HEK293 (cell line): ENCODE measurements around the gene ZNF593OS.

Source experiments
- CTCF ChIA-PET: fragments of 350-600 bp; formaldehyde crosslinking; extraction: SDS; loops from one replicate; lab custom pipeline; 2021; ENCODE audit warnings: antibody characterized with exemption; lab: Yijun Ruan, JAX
- POLR2A ChIA-PET: fragments of 300-600 bp; formaldehyde crosslinking; extraction: SDS; loops from one replicate; lab custom pipeline; 2020; ENCODE audit warnings: antibody characterized with exemption, inconsistent platforms; lab: Yijun Ruan, JAX
- H3K27ac ChIP-seq: fragments of 200-500 bp; sonication (Bioruptor generic); 2 replicates; pipeline ENCODE4 v1.5.1; 2014; ENCODE audit warnings: low read depth, low read length, control low read depth, inconsistent platforms; ENCODE audit errors: extremely low read depth
- H3K36me3 ChIP-seq, 2 experiments: fragments of 200-500 bp in 1 of 2; sonication (Bioruptor generic) in 1 of 2; 1 replicate in 1 of 2; 2 replicates in 1 of 2; pipeline ENCODE4 v1.5.1; 2014 to 2017; ENCODE audit warnings: inconsistent platforms in 2 of 2, low read length in 2 of 2; ENCODE audit not compliant: control insufficient read depth in 2 of 2, insufficient read depth in 1 of 2
- H3K4me1 ChIP-seq: fragments of 200-500 bp; sonication (Bioruptor generic); 2 replicates; pipeline ENCODE4 v1.5.1; 2014; ENCODE audit warnings: mild to moderate bottlenecking, low read length, inconsistent platforms; ENCODE audit not compliant: control insufficient read depth, insufficient read depth
- H3K4me3 ChIP-seq: 2 replicates; pipeline ENCODE4 v1.5.1; 2011; ENCODE audit warnings: low read depth, mild to moderate bottlenecking, control low read depth, low read length, moderate library complexity
- H3K9me3 ChIP-seq: fragments of 200-500 bp; sonication (Bioruptor generic); 2 replicates; pipeline ENCODE4 v1.5.1; 2014; ENCODE audit warnings: low read depth, low read length, inconsistent platforms; ENCODE audit not compliant: control insufficient read depth, insufficient read depth
- BCL11B ChIP-seq: fragments of 450-650 bp; formaldehyde crosslinking; IDR thresholded peaks from 2 replicates; pipeline ENCODE4 v1.5.1; 2016; ENCODE audit warnings: low read depth, missing biosample characterization, missing genetic modification characterization
- HOXA7 ChIP-seq: sonication (generic); formaldehyde crosslinking; IDR thresholded peaks from 2 replicates; pipeline ENCODE4 v1.8.1; 2022; ENCODE audit warnings: missing genetic modification reagents, borderline replicate concordance
- HOXC10 ChIP-seq: sonication (generic); formaldehyde crosslinking; IDR thresholded peaks from 2 replicates; pipeline ENCODE4 v1.8.1; 2023; ENCODE audit warnings: mild to moderate bottlenecking, missing genetic modification reagents
- RBAK ChIP-seq: fragments of 450-650 bp; formaldehyde crosslinking; IDR thresholded peaks from 2 replicates; pipeline ENCODE4 v1.5.1; 2016; ENCODE audit warnings: missing biosample characterization, missing genetic modification characterization
- YY1 ChIP-seq: fragments of 450-650 bp; formaldehyde crosslinking; IDR thresholded peaks from 2 replicates; pipeline ENCODE4 v1.5.1; 2018; ENCODE audit warnings: missing biosample characterization, missing genetic modification characterization
- ZBTB17 ChIP-seq: fragments of 450-650 bp; formaldehyde crosslinking; IDR thresholded peaks from 2 replicates; pipeline ENCODE4 v1.5.1; 2016; ENCODE audit warnings: missing biosample characterization, missing genetic modification characterization
- ZBTB20 ChIP-seq: fragments of 450-650 bp; formaldehyde crosslinking; IDR thresholded peaks from 2 replicates; pipeline ENCODE4 v1.5.1; 2016; ENCODE audit warnings: missing biosample characterization, missing genetic modification characterization
- ZNF10 ChIP-seq: fragments of 450-650 bp; formaldehyde crosslinking; IDR thresholded peaks from 2 replicates; pipeline ENCODE4 v1.5.1; 2017; ENCODE audit warnings: missing biosample characterization, missing genetic modification characterization
- ZNF138 ChIP-seq: fragments of 450-650 bp; formaldehyde crosslinking; IDR thresholded peaks from 2 replicates; pipeline ENCODE4 v1.5.1; 2016; ENCODE audit warnings: missing biosample characterization, missing genetic modification characterization, borderline replicate concordance
- ZNF292 ChIP-seq: fragments of 450-650 bp; formaldehyde crosslinking; IDR thresholded peaks from 2 replicates; pipeline ENCODE4 v1.5.1; 2016; ENCODE audit warnings: low read depth, missing biosample characterization, missing genetic modification characterization, borderline replicate concordance
- ZNF302 ChIP-seq: fragments of 450-650 bp; formaldehyde crosslinking; IDR thresholded peaks from 2 replicates; pipeline ENCODE4 v1.5.1; 2016; ENCODE audit warnings: missing biosample characterization, missing genetic modification characterization, low read depth
- ZNF341 ChIP-seq: fragments of 450-650 bp; formaldehyde crosslinking; IDR thresholded peaks from 2 replicates; pipeline ENCODE4; 2016; ENCODE audit warnings: low read depth, missing biosample characterization, missing genetic modification characterization
- ZNF354C ChIP-seq: fragments of 450-650 bp; formaldehyde crosslinking; IDR thresholded peaks from 2 replicates; pipeline ENCODE4 v1.5.1; 2016; ENCODE audit warnings: missing biosample characterization, missing genetic modification characterization, low read depth, borderline replicate concordance
- ZNF530 ChIP-seq: fragments of 450-650 bp; formaldehyde crosslinking; IDR thresholded peaks from 2 replicates; pipeline ENCODE4 v1.5.1; 2016; ENCODE audit warnings: low read depth, missing biosample characterization, missing genetic modification characterization
- ZNF600 ChIP-seq: fragments of 450-650 bp; formaldehyde crosslinking; IDR thresholded peaks from 2 replicates; pipeline ENCODE4 v1.5.1; 2016; ENCODE audit warnings: missing biosample characterization, missing genetic modification characterization
- ZNF629 ChIP-seq: fragments of 450-650 bp; formaldehyde crosslinking; IDR thresholded peaks from 2 replicates; pipeline ENCODE4 v1.5.1; 2017; ENCODE audit warnings: missing biosample characterization, missing genetic modification characterization
- ZNF707 ChIP-seq: fragments of 450-650 bp; formaldehyde crosslinking; IDR thresholded peaks from 2 replicates; pipeline ENCODE4 v1.5.1; 2016; ENCODE audit warnings: missing biosample characterization, missing genetic modification characterization
- ZNF785 ChIP-seq: fragments of 450-650 bp; formaldehyde crosslinking; IDR thresholded peaks from 2 replicates; pipeline ENCODE4 v1.5.1; 2016; ENCODE audit warnings: missing biosample characterization, missing genetic modification characterization
- ZNF791 ChIP-seq: fragments of 450-650 bp; formaldehyde crosslinking; IDR thresholded peaks from 2 replicates; pipeline ENCODE4 v1.5.1; 2016; ENCODE audit warnings: missing biosample characterization, missing genetic modification characterization
- TF ChIP-seq, protein P1 (sequence below): fragments of 450-650 bp; formaldehyde crosslinking; IDR thresholded peaks from 2 replicates; pipeline ENCODE4 v1.5.1; 2017; ENCODE audit warnings: missing biosample characterization, missing genetic modification characterization
- TF ChIP-seq, protein P2 (sequence below): fragments of 450-650 bp; formaldehyde crosslinking; IDR thresholded peaks from 2 replicates; pipeline ENCODE4 v1.5.1; 2016; ENCODE audit warnings: missing biosample characterization, missing genetic modification characterization
- TF ChIP-seq, protein P3 (sequence below): fragments of 450-650 bp; formaldehyde crosslinking; IDR thresholded peaks from 2 replicates; pipeline ENCODE4 v1.5.1; 2017; ENCODE audit warnings: missing biosample characterization, missing genetic modification characterization
- TF ChIP-seq, protein P4 (sequence below): fragments of 450-650 bp; formaldehyde crosslinking; IDR thresholded peaks from 2 replicates; pipeline ENCODE4 v1.5.1; 2016; ENCODE audit warnings: missing biosample characterization, missing genetic modification characterization
- TF ChIP-seq, protein P5 (sequence below): fragments of 450-650 bp; formaldehyde crosslinking; IDR thresholded peaks from 2 replicates; pipeline ENCODE4 v1.5.1; 2016; ENCODE audit warnings: missing biosample characterization, missing genetic modification characterization

The ZNF593OS gene

DNA sequence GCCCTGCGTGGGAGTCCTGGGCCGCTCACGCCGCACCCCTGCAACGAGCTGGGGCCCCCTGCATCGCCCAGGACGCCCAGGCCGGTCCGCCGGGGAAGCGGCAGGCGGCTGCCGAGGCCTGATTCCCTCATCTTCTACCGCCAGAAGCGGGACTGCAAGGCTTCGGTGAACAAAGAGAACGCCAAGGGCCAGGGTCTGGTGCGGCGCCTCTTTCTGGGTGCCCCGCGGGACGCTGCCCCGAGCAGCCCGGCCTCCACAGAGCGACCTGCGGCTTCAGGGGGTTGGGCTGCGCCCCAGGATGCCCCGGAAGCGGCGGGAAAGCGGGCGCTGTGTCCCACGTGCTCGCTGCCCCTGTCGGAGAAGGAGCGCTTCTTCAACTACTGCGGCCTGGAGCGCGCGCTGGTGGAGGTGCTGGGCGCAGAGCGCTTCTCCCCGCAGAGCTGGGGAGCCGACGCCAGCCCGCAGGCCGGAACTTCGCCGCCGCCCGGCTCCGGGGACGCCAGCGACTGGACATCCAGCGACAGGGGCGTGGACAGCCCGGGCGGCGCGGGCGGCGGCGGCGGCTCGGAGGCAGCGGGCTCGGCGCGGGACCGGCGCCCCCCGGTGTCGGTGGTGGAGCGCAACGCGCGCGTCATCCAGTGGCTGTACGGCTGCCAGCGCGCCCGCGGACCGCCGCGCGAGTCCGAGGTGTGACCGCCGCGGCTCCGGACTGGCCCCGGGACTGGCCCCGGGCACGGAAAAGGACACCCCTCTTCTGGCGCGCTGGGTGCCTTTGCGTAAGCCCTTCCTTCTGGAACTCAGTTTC lies 10.0 kb downstream of the ZNF593OS start (continued):
- no peak for TF ChIP-seq ZNF791
- TF ChIP-seq ZNF292 (tag by site-specific recombination) = no peak
- TF ChIP-seq, protein P1, sequence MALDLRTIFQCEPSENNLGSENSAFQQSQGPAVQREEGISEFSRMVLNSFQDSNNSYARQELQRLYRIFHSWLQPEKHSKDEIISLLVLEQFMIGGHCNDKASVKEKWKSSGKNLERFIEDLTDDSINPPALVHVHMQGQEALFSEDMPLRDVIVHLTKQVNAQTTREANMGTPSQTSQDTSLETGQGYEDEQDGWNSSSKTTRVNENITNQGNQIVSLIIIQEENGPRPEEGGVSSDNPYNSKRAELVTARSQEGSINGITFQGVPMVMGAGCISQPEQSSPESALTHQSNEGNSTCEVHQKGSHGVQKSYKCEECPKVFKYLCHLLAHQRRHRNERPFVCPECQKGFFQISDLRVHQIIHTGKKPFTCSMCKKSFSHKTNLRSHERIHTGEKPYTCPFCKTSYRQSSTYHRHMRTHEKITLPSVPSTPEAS = no peak
- TF ChIP-seq ZNF341 (tag by site-specific recombination) = no peak
- TF ChIP-seq ZNF354C (tag by site-specific recombination) = no peak
- TF ChIP-seq ZNF707 (tag by site-specific recombination) = no peak
- no peak for TF ChIP-seq BCL11B (tag by site-specific recombination)
- TF ChIP-seq, protein P2, sequence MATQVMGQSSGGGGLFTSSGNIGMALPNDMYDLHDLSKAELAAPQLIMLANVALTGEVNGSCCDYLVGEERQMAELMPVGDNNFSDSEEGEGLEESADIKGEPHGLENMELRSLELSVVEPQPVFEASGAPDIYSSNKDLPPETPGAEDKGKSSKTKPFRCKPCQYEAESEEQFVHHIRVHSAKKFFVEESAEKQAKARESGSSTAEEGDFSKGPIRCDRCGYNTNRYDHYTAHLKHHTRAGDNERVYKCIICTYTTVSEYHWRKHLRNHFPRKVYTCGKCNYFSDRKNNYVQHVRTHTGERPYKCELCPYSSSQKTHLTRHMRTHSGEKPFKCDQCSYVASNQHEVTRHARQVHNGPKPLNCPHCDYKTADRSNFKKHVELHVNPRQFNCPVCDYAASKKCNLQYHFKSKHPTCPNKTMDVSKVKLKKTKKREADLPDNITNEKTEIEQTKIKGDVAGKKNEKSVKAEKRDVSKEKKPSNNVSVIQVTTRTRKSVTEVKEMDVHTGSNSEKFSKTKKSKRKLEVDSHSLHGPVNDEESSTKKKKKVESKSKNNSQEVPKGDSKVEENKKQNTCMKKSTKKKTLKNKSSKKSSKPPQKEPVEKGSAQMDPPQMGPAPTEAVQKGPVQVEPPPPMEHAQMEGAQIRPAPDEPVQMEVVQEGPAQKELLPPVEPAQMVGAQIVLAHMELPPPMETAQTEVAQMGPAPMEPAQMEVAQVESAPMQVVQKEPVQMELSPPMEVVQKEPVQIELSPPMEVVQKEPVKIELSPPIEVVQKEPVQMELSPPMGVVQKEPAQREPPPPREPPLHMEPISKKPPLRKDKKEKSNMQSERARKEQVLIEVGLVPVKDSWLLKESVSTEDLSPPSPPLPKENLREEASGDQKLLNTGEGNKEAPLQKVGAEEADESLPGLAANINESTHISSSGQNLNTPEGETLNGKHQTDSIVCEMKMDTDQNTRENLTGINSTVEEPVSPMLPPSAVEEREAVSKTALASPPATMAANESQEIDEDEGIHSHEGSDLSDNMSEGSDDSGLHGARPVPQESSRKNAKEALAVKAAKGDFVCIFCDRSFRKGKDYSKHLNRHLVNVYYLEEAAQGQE = no peak

DNA sequence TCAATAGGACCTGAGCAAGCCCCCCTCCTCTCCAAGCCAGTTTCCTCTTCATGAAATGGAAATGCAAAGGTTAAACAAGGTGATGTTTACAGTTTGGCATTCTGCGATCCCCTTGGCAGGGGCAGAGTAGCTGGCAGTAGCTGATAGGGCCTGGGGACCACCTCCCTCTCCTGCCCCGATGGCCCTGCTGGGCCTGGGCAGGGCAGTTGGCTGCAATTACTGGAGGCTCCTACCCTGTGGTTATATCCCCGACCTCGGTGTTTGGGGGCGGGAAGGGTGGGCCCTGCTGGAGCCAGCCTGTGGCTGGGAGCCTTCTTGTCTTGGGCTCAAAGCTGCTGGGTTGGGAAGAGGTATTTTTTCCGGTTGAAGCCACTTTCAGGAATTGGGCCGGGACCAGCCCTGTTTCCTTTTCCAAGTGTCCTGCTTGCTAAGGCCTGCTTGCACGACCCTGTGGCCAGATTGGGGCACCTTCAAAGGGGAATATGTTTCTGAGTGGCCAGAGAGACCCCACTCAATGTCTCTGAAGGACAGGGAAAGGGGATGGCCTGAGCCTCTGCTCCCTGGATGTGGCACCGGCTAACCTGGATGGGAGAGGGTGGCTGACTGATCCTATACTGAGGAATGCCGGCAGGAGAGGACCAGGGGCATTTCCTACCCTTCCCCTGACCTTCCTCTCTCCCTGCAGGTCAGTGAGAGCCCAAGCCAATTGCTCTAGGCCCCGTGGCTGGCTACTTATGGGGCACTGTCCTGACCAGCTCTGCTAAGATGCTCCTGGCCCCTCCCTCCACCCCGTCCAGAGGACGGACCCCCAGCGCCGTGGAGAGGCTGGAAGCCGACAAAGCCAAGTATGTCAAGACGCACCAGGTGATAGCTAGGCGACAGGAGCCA lies 10.9 kb downstream of the ZNF593OS start:
- CTCF ChIA-PET = interaction anchor here (0.9 to 1.8 kb wide), 3 partner anchors 9 to 72 kb away, joined by 4 to 9 read pairs (median 7); partner anchors contain the start of gene ZNF593
- Histone ChIP-seq H3K4me3 (no peak overlapping the region), H3K36me3 (no peaks in the 10 kb centered on the region), H3K4me1 (no peaks in the 10 kb centered on the region; the same call in 1 of the 2 replicates), H3K9me3 (no peaks in the 10 kb centered on the region), H3K27ac (no peak overlapping the region)
- POLR2A ChIA-PET = interaction anchor here (1.0 kb wide), 1 partner anchor 9 kb away, joined by 4 read pairs; the partner anchor contains the start of gene ZNF593
- TF ChIP-seq, protein P3, sequence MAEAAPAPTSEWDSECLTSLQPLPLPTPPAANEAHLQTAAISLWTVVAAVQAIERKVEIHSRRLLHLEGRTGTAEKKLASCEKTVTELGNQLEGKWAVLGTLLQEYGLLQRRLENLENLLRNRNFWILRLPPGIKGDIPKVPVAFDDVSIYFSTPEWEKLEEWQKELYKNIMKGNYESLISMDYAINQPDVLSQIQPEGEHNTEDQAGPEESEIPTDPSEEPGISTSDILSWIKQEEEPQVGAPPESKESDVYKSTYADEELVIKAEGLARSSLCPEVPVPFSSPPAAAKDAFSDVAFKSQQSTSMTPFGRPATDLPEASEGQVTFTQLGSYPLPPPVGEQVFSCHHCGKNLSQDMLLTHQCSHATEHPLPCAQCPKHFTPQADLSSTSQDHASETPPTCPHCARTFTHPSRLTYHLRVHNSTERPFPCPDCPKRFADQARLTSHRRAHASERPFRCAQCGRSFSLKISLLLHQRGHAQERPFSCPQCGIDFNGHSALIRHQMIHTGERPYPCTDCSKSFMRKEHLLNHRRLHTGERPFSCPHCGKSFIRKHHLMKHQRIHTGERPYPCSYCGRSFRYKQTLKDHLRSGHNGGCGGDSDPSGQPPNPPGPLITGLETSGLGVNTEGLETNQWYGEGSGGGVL (tag by site-specific recombination) = no peak
- TF ChIP-seq ZNF629 (tag by site-specific recombination) = no peak
- TF ChIP-seq ZBTB17 (tag by site-specific recombination) = no peak
- no peak for TF ChIP-seq RBAK (tag by site-specific recombination)
- no peak for TF ChIP-seq HOXC10 (CRISPR knock-in tag)
- TF ChIP-seq ZNF785 (tag by site-specific recombination) = no peak
- TF ChIP-seq ZNF530 (tag by site-specific recombination) = no peak
- TF ChIP-seq, protein P4, sequence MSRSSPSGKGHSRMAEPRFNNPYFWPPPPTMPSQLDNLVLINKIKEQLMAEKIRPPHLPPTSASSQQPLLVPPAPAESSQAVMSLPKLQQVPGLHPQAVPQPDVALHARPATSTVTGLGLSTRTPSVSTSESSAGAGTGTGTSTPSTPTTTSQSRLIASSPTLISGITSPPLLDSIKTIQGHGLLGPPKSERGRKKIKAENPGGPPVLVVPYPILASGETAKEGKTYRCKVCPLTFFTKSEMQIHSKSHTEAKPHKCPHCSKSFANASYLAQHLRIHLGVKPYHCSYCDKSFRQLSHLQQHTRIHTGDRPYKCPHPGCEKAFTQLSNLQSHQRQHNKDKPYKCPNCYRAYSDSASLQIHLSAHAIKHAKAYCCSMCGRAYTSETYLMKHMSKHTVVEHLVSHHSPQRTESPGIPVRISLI (tag by site-specific recombination) = no peak
- TF ChIP-seq ZBTB20 (tag by site-specific recombination) = no peak
- TF ChIP-seq, protein P5, sequence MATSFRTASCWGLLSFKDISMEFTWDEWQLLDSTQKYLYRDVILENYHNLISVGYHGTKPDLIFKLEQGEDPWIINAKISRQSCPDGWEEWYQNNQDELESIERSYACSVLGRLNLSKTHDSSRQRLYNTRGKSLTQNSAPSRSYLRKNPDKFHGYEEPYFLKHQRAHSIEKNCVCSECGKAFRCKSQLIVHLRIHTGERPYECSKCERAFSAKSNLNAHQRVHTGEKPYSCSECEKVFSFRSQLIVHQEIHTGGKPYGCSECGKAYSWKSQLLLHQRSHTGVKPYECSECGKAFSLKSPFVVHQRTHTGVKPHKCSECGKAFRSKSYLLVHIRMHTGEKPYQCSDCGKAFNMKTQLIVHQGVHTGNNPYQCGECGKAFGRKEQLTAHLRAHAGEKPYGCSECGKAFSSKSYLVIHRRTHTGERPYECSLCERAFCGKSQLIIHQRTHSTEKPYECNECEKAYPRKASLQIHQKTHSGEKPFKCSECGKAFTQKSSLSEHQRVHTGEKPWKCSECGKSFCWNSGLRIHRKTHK (tag by site-specific recombination) = no peak
- no peak for TF ChIP-seq ZNF138 (tag by site-specific recombination)
- no peak for TF ChIP-seq ZNF10
- no peak for TF ChIP-seq ZNF302 (tag by site-specific recombination)
- no peak for TF ChIP-seq HOXA7
- TF ChIP-seq YY1 = no peak
- TF ChIP-seq ZNF600 (tag by site-specific recombination) = no peak
